WERI-Rb-1 (cell line): ENCODE measurements around the gene GSK3A.

Source experiments
- DNase-seq: peaks from one replicate; pipeline ENCODE4 v3.0.0-alpha.2; 2020
- H3K27ac ChIP-seq: fragments of 250-450 bp; sonication (Bioruptor Pico); 2 replicates; pipeline ENCODE4 v1.5.1; 2020; ENCODE audit warnings: mild to moderate bottlenecking, moderate library complexity
- H3K27me3 ChIP-seq: fragments of 250-450 bp; sonication (Bioruptor Pico); 2 replicates; pipeline ENCODE4 v1.5.1; 2021; ENCODE audit warnings: mild to moderate bottlenecking, low read depth, moderate library complexity; ENCODE audit not compliant: insufficient read depth, severe bottlenecking
- H3K36me3 ChIP-seq: fragments of 250-450 bp; sonication (Bioruptor Pico); 2 replicates; pipeline ENCODE4 v1.5.1; 2020; ENCODE audit warnings: mild to moderate bottlenecking, moderate library complexity
- H3K4me3 ChIP-seq: 2 replicates; pipeline ENCODE4 v1.5.1; 2011; ENCODE audit warnings: low read depth, mild to moderate bottlenecking, control low read depth, low read length
- H3K9me3 ChIP-seq: fragments of 250-450 bp; sonication (Bioruptor Pico); 2 replicates; pipeline ENCODE4 v1.5.1; 2021; ENCODE audit warnings: mild to moderate bottlenecking, moderate library complexity; ENCODE audit not compliant: severe bottlenecking
- TF ChIP-seq, protein P1 (sequence below): IDR thresholded peaks from 2 replicates; pipeline ENCODE4 v1.5.1; 2011; ENCODE audit warnings: low read depth, mild to moderate bottlenecking, control low read depth, inconsistent platforms, low read length

Gene GSK3A

DNA sequence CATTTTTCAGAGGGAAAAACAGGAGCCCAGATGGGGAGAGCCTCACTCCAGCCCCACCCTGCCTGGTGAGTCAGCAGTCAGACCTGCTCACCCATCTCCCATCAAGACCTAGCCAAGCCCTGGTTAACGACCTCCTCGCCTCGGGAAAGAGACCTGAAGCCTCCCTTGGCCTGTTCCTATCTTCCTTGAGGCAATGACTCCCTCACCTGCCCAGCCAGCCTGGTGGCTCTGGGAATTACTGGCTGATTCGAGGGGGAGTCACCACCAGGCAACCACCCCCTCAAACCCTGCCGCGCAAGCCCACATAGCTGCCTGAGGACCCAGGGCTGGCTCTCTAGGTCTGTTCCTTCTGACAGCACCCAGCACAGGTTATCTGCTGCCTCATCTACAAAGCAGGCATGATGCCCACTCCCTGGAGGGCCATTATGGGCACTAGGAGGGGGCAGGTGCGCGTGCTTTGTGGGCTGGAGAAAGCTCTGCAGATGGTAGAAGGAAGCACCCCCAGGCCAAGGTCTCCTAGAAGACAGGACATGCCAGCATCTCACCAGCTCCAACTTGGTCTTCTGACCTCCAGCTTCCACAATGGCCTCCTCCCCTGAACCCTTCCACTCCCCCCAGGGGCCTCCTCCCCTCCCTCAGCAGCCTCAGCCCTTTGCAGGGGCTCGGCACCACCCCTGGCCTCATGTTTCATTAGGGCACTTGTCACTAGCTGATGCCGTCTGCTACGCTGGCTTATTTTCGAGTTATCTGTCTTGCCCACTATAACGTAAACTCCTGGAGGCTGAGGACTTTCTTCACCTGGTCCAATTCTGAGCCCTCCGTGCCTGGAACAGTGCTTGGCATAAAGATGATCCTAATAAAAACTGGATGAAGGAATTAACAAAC lies 35.3 kb downstream of the GSK3A start:
- no peak for DNase-seq
- Histone ChIP-seq H3K27ac (no peak overlapping the region), H3K27me3 (no peaks in the 10 kb centered on the region), H3K9me3 (no peaks in the 10 kb centered on the region), H3K4me3 (no peak overlapping the region), H3K36me3 (peaks cover 81% of the 10 kb centered on the region)
- TF ChIP-seq, protein P1, sequence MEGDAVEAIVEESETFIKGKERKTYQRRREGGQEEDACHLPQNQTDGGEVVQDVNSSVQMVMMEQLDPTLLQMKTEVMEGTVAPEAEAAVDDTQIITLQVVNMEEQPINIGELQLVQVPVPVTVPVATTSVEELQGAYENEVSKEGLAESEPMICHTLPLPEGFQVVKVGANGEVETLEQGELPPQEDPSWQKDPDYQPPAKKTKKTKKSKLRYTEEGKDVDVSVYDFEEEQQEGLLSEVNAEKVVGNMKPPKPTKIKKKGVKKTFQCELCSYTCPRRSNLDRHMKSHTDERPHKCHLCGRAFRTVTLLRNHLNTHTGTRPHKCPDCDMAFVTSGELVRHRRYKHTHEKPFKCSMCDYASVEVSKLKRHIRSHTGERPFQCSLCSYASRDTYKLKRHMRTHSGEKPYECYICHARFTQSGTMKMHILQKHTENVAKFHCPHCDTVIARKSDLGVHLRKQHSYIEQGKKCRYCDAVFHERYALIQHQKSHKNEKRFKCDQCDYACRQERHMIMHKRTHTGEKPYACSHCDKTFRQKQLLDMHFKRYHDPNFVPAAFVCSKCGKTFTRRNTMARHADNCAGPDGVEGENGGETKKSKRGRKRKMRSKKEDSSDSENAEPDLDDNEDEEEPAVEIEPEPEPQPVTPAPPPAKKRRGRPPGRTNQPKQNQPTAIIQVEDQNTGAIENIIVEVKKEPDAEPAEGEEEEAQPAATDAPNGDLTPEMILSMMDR: no peak

DNA sequence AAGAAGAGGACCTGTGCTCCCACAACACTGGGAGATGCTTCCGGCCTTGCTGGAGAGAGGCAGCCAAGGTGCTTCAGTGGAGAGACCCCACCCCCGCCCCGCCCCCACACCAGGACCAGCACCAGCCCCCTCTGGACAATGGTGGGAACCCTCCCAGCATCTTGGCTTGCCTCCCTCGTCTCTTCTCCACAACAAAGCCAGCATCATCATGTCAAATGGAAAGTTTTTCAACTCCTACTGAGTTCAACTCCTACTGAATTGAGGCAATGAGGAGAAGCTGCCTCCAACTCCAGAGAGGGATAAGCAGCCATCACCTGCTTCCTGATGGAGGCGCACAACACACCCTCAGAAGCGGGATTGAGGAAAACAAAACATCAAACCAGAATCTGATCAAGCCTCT lies 37.7 kb downstream of the GSK3A start:
- no peaks in the 10 kb centered on the region for H3K27me3 ChIP-seq
- no peaks in the 10 kb centered on the region for H3K9me3 ChIP-seq
- TF ChIP-seq, protein P1: no peak
- no peak overlapping the region for H3K27ac ChIP-seq
- DNase-seq: no peak
- no peak overlapping the region for H3K4me3 ChIP-seq
- peaks cover 86% of the 10 kb centered on the region for H3K36me3 ChIP-seq

DNA sequence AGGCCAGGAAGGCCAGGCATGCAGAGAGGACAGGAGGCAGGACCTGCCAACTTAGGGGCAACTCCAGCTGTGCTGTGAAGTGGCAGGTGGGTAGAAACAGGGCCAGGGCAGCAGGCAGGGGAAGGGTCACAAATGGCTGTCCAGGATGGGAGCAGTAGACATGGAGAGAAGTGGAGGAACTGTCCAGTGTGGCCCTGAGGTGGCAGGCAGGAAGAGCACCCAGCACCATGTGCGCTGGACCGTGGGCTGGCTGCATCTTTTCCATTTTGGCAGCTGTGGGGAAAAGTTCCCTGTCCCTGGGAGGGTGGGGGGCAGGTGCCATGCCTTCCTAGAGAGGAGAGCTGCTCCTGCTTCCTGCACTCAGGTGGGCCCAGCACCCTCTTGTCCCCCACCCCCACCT lies 38.7 kb downstream of the GSK3A start:
- TF ChIP-seq, protein P1: no peak
- H3K36me3 ChIP-seq: peaks cover 86% of the 10 kb centered on the region
- no peak overlapping the region for H3K4me3 ChIP-seq
- no peak overlapping the region for H3K27ac ChIP-seq
- DNase-seq: no peak
- no peaks in the 10 kb centered on the region for H3K27me3 ChIP-seq
- no peaks in the 10 kb centered on the region for H3K9me3 ChIP-seq

DNA sequence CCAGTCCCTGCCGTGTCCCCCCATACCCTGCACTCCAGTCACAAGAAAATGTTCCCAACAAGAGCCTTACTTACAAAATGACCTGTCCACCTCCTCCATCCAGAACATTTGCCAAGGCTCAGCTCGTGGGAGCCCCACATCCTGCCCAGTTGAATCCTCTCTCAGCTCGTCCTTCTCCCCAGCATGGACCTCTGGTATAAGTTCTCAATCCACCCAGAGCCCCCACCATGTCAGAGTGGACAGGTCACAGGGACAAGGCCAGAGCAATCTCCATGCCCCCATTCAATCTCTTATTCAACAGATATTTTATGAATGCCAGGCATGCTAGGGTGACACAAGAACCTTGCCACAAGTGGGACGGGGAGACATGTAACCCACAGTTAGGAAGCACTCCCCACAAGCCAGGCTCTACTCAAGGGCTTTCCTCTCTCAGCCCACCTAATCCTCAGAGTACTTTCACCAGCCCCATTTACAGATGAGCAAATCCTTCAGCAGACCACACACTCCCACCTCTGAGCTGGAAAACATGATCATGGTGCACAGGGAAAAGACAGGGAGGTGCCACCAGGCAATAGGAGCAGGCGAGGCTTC lies 40.0 kb downstream of the GSK3A start:
- TF ChIP-seq, protein P1: no peak
- Histone ChIP-seq H3K9me3 (no peaks in the 10 kb centered on the region), H3K27ac (no peak overlapping the region), H3K36me3 (peaks cover 88% of the 10 kb centered on the region), H3K27me3 (no peaks in the 10 kb centered on the region), H3K4me3 (no peak overlapping the region)
- DNase-seq: no peak

DNA sequence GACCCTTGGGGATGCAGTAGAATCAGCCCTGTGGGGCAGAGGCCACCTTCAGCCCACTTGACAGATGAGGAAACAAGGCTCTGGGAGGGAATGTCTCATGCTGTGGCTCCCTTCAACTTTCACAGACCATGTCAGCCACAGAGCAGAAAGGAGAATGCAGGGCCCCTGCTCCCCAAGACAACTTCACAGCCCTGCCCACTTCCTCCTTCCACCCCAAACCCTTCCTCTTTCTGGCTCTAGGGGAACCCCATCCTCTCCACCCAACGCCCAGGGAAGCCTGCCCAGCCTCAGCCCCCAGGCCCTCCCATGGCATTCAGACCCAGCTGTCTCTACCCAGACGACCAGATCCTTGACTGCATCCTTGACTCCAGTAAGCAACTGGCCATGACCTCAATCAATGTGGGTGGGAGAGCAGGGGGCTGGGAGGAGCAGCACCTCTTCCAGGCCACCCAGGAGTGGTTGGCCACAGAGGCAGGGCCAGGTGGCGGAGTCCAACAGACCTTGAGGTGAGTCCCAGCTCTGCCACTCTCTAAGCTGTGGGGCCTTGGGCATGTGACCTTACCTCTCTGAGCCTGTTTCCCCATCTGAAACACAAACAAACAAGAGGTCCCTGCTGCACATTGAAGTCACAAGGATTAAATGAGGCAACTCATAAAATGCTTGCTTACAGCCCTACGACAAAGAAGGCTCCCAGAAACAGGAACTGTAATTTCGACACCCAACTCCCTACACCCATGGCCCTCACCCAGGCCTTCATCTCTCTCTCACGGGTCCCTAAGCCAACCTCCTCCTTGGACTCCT lies 40.7 kb downstream of the GSK3A start:
- Histone ChIP-seq H3K9me3 (no peaks in the 10 kb centered on the region), H3K27me3 (no peaks in the 10 kb centered on the region), H3K36me3 (peaks cover 84% of the 10 kb centered on the region), H3K4me3 (no peak overlapping the region), H3K27ac (no peak overlapping the region; the same call in 1 of the 2 replicates)
- TF ChIP-seq, protein P1: no peak
- DNase-seq: no peak
